D721Med (cell line): ENCODE results near the gene KIN.

Source experiments
- DNase-seq: peaks from one replicate; pipeline ENCODE4 v3.0.0; 2011; ENCODE audit warnings: low spot score; ENCODE audit not compliant: insufficient read length
- FAIRE-seq: peaks from 2 replicates; lab custom pipeline; 2011; peaks lifted over from hg19 to GRCh38; lab: Jason Lieb, UNC
- TF ChIP-seq, protein P1 (sequence below): IDR thresholded peaks from 2 replicates; pipeline ENCODE4 v1.5.1; 2012; ENCODE audit warnings: mild to moderate bottlenecking, control low read depth; ENCODE audit not compliant: insufficient read depth; ENCODE audit errors: missing control alignments

The KIN gene

DNA sequence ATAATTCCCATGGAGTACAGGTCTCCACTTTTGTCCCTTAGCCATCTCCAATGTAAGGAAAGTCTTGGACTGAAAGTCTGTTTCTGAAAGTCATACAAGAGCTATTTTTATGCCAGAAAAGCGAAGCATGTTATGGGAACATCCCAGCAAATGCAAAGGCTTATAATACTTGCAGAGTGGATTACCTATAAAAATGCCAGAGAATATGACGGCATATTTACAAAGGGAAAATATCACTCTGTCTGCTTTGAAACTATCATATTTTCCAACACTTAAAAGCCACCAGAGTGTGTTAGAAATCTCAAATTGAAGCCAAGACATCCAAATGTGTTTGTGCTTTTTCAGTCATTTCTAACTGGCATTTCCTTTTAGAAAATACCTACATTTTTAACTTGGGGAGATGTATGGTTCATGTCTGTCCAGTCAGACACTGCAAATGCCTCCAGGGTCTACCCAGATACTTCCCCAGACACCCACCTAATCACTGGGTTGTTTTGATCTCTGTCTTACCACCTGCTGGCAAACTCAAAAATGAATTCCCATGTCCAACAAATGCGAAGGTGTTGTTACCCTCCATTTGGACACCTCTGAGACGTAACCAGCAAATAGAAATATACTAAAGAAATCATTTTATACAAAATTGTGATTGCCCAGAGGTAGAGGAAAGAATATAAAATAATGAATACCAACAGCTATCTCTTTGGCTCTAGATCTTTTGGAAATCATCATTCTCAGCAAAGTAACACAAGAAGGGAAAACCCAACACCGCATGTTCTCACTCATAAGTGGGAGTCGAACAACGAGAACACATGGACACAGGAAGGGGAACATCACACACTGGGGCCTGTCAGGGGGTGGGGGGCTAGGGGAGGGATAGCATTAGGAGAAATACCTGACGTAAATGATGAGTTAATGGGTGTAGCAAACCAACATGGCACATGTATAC is 83.4 kb downstream of the KIN start:
- FAIRE-seq (no peak), DNase-seq (no peak)
- TF ChIP-seq, protein P1, sequence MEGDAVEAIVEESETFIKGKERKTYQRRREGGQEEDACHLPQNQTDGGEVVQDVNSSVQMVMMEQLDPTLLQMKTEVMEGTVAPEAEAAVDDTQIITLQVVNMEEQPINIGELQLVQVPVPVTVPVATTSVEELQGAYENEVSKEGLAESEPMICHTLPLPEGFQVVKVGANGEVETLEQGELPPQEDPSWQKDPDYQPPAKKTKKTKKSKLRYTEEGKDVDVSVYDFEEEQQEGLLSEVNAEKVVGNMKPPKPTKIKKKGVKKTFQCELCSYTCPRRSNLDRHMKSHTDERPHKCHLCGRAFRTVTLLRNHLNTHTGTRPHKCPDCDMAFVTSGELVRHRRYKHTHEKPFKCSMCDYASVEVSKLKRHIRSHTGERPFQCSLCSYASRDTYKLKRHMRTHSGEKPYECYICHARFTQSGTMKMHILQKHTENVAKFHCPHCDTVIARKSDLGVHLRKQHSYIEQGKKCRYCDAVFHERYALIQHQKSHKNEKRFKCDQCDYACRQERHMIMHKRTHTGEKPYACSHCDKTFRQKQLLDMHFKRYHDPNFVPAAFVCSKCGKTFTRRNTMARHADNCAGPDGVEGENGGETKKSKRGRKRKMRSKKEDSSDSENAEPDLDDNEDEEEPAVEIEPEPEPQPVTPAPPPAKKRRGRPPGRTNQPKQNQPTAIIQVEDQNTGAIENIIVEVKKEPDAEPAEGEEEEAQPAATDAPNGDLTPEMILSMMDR, result no peak

DNA sequence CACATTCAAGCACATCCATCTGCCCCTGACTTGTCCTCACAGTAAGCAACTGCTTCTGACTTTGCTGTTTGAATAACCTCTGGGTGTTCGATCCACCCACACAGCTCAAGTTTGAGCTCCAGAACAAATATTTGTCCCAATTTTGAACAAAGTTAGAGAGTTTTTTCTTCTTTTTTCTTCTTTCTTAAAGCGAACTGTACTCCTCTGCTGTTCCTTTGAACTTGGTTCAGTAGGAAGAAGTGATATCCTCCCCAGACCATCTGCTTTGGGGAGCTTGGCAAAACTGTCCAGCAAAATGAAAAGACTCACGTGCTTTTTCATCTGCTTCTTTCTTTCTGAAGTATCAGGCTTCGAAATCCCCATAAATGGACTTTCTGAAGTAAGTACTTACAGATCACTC is 84.7 kb downstream of the KIN start, which contains the start of gene ITIH2:
TSS of gene ITIH2 (plus strand) at position 177 of the 400 bp plus-strand sequence. CDS start at position 296, 119 bp downstream.
- TF ChIP-seq, protein P1, result no peak
- FAIRE-seq, result no peak
- no peak for DNase-seq

DNA sequence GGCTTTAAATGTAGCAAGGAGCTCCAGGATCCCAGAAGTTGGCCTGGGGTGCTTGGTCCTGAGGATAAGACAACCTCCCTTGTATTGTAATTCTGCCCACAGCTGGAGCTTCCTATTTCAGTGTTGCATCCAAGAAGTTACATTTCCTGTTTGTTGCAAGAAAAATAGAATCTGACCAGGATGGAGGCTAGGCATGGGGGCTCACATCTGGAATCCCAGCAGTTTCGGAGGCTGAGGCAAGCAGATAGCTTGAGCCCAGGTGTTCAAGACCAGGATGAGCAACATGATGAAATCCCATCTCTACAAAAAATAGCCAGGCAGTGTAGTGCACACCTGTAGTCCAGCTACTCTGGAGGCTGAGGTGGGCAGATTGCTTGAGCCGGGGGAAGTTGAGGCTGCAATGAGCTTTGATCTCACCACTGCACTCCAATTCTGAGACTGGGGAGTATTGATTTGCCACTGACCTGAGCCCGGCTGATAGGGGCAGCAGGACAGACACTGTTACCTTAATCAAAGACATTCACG is 85.4 kb downstream of the KIN start:
- FAIRE-seq, result no peak
- DNase-seq, result no peak
- TF ChIP-seq, protein P1, result no peak

DNA sequence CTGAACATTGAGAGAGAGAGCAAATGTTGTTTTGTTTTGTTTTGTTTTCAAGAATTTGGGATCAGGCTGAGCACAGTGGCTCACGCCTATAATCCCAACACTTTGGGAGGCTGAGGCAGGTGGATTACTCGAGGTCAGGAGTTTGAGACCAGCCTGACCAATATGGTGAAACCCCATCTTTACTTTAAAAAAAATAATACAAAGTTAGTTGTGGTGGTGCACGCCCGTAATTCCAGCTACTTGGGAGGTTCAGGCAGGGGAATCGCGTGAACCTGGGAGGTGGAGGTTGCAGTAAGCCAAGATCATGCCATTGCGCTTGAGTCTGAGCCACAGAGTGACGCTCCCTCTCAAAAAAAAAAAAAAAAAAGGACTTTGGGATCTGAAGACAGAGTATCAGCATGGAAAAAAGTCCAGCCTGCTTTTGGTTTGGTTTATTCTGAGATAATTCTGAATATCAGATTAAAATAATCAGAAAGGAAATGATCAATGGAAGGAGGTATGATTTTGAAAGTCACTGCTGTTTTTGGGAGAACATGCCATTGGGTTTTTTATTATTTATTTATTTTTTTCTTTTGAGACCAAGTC is 86.5 kb downstream of the KIN start:
- FAIRE-seq (no peak), DNase-seq (no peak)
- TF ChIP-seq, protein P1, result no peak
